ENCODE data around the gene CCDC146.
"Not testable (repeated sequence)": the region's sequence is repeated elsewhere in the genome, so short reads cannot be mapped to it uniquely, and the experiment has no call there.

Gene CCDC146

GRCh38 chr7:77154917-77155464 lies 32.6 kb downstream of the CCDC146 start:
- not testable (repeated sequence) for DNase-seq (ENCODE audit: low read depth)

DNA sequence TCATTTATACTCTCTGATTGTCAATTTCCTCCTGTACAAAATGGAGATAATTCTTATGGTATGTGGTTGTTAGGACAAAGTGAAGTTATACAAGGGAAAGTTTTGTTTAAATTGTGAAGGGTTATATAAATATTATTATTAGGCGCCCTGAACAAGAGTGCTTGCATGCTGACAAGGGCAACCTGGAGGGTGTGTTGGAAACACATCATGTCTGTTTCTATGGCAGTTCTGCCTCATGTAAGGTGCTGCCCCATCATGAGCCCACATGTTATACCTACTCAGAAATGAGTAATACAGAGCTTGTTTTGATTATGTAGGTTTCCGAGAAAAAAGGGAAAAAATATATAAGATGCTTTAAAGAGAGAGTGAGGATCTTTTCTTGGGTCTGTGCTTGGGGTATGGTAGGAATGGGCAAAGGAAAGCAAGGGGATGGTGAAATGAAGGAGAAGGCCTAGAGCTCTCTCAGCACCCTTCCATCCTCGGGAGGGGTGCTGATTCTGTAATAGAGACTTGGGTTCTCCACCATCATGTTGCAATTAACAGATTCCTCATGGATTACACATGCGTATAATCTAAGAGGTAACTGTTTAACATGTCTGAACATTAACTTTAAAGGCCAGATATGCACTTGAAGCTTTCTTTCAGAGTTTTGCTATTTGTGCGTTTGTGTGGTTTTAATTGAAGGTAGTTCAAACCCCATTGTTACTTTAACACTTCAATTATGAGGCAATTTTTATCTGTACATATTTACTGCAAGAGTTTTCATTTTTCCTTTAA lies 33.4 kb downstream of the CCDC146 start:
- DNase-seq (ENCODE audit: low read depth): not testable (repeated sequence)

DNA sequence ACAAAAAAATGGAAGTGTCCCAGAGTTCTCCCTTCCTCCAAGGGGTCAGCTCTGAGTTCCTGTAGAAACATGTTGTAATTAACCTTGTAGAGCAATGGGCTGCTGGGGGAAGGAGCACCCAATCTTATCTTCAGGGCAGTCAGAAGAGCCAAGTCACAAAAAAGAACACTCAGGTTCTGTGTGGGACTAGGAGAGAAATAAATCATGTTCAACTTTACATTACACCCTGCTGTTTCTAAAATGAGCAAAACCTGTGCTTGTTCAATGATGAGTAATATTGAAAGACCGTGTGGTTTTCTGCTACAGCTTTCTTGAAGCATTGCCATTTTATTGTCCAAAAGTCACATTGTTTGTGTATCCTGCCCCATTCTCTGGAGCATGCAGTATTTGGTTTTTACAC lies 34.6 kb downstream of the CCDC146 start:
- DNase-seq (ENCODE audit: low read depth): not testable (repeated sequence)

- DNase-seq (ENCODE audit: low read depth): no peak
Measured at GRCh38 chr7:77157446-77157845, 35.0 kb downstream of the CCDC146 start.

DNA sequence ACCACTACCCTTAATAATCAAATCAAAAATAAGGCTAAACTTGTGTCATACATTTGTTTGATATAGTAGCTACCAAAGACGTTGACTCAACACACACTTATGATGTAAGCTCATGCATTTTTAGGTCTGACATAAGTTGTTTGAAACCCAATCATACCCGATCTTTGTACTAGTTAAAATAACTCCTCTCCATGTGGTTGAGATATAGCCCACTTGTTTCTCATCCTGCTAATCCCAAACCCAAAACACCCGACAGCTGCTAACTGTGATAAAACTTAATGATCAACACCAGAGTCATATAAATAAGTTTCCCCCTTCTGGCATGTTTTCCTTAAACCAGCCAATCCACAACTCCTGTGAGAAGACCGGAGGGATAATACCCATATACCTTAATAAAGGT lies 48.7 kb downstream of the CCDC146 start:
- DNase-seq (ENCODE audit: low read depth): not testable (repeated sequence)

DNA sequence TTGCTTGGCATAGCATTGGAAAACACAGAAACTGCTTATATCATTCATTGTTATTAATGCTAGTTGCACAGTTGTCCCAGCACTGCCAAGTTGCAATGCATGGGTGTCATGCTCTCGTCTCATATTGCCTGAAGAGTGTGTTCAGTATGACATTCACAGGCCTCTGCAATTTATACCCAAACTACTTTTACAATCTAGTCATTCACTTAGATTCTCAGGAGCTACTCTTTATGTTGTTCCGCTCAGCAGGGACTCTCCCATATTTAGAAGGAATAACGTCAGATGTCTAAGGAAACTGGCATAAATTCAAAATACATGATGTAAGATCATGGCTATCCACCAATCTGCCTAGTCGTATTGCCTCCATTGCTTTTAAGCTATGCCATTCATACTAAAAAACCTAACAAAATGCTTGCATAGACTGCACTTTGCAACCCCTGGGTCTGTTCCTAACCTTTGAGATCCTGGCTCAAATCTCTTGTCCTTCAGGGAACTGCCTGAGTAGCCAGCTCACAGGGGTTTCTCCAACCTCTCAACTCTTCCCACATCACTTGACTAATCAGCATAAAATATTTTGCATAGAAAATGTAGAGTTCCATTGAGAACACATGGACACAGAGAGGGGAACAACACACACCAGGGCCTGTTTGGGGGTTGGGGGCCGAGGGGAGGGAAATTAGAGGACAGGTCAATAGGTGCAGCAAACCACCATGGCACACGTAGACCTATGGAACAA lies 50.2 kb downstream of the CCDC146 start:
- not testable (repeated sequence) for DNase-seq (ENCODE audit: low read depth)

GRCh38 chr7:77174418-77174817 lies 52.0 kb downstream of the CCDC146 start:
- not testable (repeated sequence) for DNase-seq (ENCODE audit: low read depth)

GRCh38 chr7:77175274-77175800 lies 52.9 kb downstream of the CCDC146 start:
- not testable (repeated sequence) for DNase-seq (ENCODE audit: low read depth)

DNA sequence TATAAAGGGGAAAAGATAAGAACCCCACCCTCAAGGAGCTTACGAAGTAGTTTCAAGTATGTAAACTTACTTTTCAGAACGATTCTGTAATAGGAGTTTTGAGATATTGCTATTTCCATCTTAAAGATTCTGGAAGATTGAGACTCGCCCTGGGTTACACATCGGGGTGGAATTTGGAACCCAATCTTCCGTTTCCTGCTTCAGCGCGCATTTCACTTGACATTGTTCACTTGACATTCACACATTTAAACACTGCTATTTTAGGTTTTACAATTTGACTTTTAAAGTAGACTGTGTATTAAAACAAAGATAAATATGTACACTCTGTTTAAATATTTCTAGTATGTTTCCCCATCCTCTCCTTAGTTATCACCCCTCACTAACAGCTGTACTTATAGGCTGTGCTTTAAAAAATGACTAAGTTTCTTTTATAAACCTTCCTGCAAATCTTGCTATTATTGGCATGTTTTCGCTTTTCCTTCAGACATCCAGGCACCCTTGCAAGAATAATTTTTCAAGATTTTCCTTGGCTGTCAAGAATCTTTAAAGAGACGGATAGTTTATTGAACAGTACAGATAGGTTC lies 55.0 kb downstream of the CCDC146 start:
- not testable (repeated sequence) for DNase-seq (ENCODE audit: low read depth)

DNA sequence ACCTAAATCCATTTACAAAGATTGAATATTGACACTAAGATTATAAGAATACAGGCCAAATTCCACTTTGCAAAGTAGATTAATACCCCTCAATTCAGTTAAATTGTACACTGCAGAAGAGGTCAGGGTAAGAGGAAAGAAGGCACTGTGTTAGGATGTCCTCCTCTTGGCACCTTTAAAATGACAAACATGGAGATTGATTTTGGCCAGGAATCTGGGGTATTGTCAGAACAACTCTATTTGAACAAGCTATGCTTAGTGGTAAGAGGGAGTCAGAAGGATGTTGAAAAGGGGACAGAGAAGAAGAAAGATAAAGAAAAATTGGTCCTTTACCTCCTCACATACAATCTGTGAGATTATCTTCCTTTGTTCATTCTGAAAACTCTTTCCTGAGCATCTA lies 55.6 kb downstream of the CCDC146 start:
- DNase-seq (ENCODE audit: low read depth): not testable (repeated sequence)

- DNase-seq (ENCODE audit: low read depth): no peak
Measured at GRCh38 chr7:77181015-77181595, 58.7 kb downstream of the CCDC146 start.

- DNase-seq (ENCODE audit: low read depth): no peak
Measured at GRCh38 chr7:77181734-77182133, 59.3 kb downstream of the CCDC146 start.

- no peak for DNase-seq (ENCODE audit: low read depth)
Measured at GRCh38 chr7:77182261-77182660, 59.8 kb downstream of the CCDC146 start.

DNA sequence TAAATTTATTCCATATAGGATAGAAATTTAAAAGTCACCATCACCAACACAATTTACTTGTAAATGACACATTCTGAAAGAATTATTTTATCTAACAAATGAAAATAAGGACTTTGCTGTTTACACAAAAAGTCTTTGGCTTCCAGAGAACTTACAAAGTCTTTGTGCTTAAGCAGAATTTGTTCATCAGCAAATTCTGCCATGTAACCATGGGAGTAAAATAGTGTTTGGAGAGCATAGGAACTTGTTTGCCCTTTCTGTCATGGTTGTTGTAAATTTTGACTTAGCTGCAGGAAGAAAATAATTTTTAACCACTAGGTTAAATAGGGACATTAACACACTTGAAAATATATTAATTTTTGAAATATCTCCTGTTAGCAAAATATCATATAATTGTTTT lies 62.0 kb downstream of the CCDC146 start:
- DNase-seq (ENCODE audit: low read depth): no peak

- no peak for DNase-seq (ENCODE audit: low read depth)
Measured at GRCh38 chr7:77184990-77185389, 62.6 kb downstream of the CCDC146 start.

DNA sequence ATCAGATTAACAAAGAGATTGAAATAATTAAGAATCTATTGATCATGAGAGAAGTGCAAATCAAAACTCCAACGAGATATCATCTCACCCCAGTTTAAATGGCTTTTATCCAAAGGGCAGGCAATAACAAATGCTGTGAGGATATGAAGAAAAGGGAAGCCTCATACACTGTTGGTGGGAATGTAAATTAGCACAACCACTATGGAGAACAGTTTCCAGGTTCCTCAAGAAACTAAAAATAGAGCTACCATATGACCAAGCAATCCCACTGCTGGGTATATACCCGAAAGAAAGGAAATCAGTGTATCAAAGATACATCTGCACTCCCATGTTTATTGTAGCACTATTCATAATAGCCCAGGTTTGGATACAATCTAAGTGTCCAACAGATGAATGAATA lies 63.5 kb downstream of the CCDC146 start:
- no peak for DNase-seq (ENCODE audit: low read depth)

DNA sequence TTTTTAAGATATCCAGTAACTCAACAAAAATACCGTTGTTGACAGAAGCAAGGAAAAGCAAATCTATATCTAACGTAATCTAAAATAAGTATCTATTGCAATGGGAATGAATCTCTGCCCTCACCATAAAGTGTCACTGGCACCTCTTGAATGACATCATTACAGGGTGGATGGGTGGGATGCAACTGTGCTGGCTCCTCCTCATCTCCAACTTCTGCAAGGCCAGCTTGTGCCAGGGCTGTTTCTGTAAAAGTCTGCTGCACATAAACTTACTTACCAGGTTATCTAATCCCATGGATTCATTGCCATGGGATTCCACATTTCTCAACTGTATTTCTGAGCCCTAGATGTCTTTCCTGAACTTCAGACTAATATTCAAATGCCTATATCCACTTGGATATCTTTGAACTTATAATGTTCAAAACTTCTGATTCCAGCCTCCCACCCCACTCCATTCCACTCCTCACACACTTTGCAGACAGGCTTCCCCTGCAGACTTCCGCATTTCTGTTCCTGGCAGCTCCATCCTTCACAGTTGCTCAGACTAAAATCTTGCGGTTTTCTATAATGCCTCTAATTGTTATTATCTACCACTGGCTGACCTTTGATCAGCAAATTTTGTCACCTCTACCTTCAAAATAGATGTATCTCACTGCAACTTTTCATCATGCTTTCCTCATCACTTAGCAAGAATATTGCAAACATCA lies 66.5 kb downstream of the CCDC146 start:
- no peak for DNase-seq (ENCODE audit: low read depth)

DNA sequence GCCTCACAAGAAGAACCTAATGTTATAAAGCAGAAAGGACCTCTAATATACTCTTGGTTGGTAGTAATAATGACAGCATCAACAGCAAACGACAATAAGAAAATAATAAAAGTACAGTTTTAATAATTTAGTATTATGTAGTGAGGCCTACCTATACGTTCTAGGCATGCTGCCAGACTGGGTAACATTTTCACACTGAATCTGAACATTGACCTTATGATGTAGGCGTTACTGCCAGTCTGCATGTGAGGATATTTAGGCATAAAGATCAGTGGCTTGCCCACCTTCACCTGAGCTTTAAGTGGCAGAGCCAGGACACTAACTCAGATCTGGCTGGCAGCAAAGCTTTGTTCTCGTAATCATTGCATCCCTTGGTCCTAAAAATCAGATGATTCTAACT lies 74.7 kb downstream of the CCDC146 start:
- DNase-seq (ENCODE audit: low read depth): no peak

DNA sequence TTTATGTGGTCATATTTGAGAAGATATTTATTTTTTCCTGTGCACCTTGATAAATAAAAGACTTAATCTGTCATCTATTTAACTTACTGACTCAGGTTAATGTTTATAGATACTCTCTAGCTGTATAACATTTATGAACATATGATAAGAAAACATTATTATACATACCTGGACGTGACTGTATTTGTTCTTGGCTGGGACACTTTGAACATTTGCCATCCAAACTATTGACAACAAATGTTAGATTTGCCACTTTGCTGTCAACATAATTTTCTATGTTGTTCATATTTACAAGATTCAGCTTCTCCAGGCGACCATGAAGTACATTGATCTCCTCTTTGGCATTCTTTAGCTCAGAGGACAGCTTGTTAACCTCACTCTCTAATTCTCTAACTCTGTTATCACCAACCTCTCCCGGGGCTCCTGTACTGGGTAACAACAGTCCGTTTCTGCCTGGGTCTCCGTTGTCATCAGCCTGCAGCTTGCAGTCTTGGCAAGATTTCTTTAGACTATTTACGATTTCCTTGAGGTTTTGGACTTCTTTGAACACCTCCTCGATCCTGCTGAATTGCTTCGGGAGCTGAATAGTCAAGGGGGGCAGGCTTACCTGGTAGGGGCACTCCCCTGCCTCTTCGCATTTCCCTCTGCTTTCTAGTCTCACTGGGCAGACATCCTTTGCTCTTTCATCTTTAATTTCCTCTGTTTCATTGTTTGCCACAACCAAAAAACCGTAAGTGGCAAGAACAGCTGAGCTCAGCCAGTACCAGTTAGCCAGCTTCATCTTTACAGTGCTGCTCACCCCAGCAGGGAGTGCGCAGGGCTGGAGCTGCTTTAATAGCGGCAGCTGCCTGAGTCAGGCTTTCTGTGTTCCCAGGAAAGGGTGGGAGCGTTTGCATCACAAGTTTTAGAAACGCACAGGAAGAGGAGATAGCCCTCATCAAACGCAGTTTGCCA lies 76.9 kb downstream of the CCDC146 start, which contains the start of gene FGL2:
Gene FGL2 (minus strand): TSS at position 807 of the 954 bp plus-strand sequence. CDS start 26 bp downstream, at position 781.
- no peak for DNase-seq (ENCODE audit: low read depth)

GRCh38 chr7:77200542-77200941 lies 78.1 kb downstream of the CCDC146 start:
- DNase-seq (ENCODE audit: low read depth): no peak
